GM12878 (cell line): Measurements from ENCODE around the gene ZNF148. TPM values are rescaled to one million over a fixed set of nuclear protein-coding genes. Genes with fewer than 3 reads are reported as not detected.

ENCODE experiments used
- ATAC-seq: fragments of 200-7000 bp; cut with Tn5 transposase; 3 replicates; pipeline ENCODE4 v1.9.1; 2020; ENCODE audit warnings: mild to moderate bottlenecking, moderate library complexity
- BruUV-seq: library from RNA; stranded (reverse); fragments of 400-500 nt; replicated peaks from 2 replicates; lab custom pipeline; 2021; lab: Mats Ljungman, UMichigan
- CTCF ChIA-PET: fragments of 300-600 bp; sonication (Branson Sonifier 250); formaldehyde crosslinking; extraction: SDS; loops from one replicate; lab custom pipeline; 2021; ENCODE audit warnings: inconsistent platforms; lab: Yijun Ruan, JAX
- POLR2A ChIA-PET: fragments of 350-600 bp; formaldehyde crosslinking; extraction: SDS; loops from one replicate; lab custom pipeline; 2021; ENCODE audit warnings: inconsistent platforms; lab: Charles Lee
- RAD21 ChIA-PET: fragments of 300-600 bp; sonication (Branson Sonifier 250); formaldehyde crosslinking; loops from one replicate; lab custom pipeline; 2023; ENCODE audit warnings: antibody characterized with exemption; ENCODE audit not compliant: unreplicated experiment; lab: Charles Lee
- SMC1A ChIA-PET: fragments of 300-600 bp; sonication (Branson Sonifier 250); formaldehyde crosslinking; loops from one replicate; lab custom pipeline; 2023; ENCODE audit not compliant: unreplicated experiment, uncharacterized antibody; lab: Charles Lee
- DNase-seq: peaks from one replicate; pipeline ENCODE4 v3.0.0-alpha.2; 2011; ENCODE audit warnings: low read depth, low spot score
- FAIRE-seq: peaks from 3 replicates; lab custom pipeline; 2011; peaks lifted over from hg19 to GRCh38; lab: Jason Lieb, UNC
- H2AFZ ChIP-seq: 2 replicates; pipeline ENCODE4 v1.6.0; 2011; ENCODE audit warnings: low read depth, low read length, control low read depth; ENCODE audit not compliant: control insufficient read depth
- H3K27ac ChIP-seq: 2 replicates; pipeline ENCODE4 v1.5.1; 2011; ENCODE audit warnings: control low read depth; ENCODE audit not compliant: control insufficient read depth, insufficient read depth
- H3K27me3 ChIP-seq, 2 experiments: replicated peaks in 1 of 2; 2 replicates each; pipeline versions ENCODE4 v1.6.0 to v1.6.1; 2011; ENCODE audit warnings: low read length in 1 of 2; ENCODE audit not compliant: control insufficient read depth in 2 of 2, insufficient read depth in 2 of 2
- H3K36me3 ChIP-seq, 2 experiments: 2 replicates each; pipeline ENCODE4 v1.5.1; 2011; ENCODE audit warnings: low read length in 1 of 2; ENCODE audit not compliant: control insufficient read depth in 2 of 2, insufficient read depth in 2 of 2
- H3K4me1 ChIP-seq: 2 replicates; pipeline ENCODE4 v1.6.1; 2011; ENCODE audit warnings: mild to moderate bottlenecking, low read length, moderate library complexity, mixed read lengths; ENCODE audit not compliant: control insufficient read depth, insufficient read depth
- H3K4me2 ChIP-seq: 2 replicates; pipeline ENCODE4 v1.6.0; 2011; ENCODE audit warnings: control low read depth; ENCODE audit not compliant: control insufficient read depth, insufficient read depth
- H3K4me3 ChIP-seq: fragments of 200-600 bp; sonication (generic); 2 replicates; pipeline ENCODE4 v1.5.1; 2016
- H3K79me2 ChIP-seq: 2 replicates; pipeline ENCODE4 v1.6.0; 2011; ENCODE audit warnings: low read length; ENCODE audit not compliant: control insufficient read depth, insufficient read depth
- H3K9ac ChIP-seq: 2 replicates; pipeline ENCODE4 v1.8.0; 2011; ENCODE audit warnings: low read length, control low read depth, mixed read lengths; ENCODE audit not compliant: control insufficient read depth, insufficient read depth
- H3K9me3 ChIP-seq: replicated peaks from 3 replicates; pipeline ENCODE4 v1.5.1; 2011; ENCODE audit warnings: mild to moderate bottlenecking, low read length; ENCODE audit not compliant: control insufficient read depth, insufficient read depth
- H4K20me1 ChIP-seq: 2 replicates; pipeline ENCODE4 v1.6.0; 2011; ENCODE audit not compliant: control insufficient read depth, insufficient read depth
- BCL11A ChIP-seq: IDR thresholded peaks from 2 replicates; pipeline ENCODE4 v1.6.1; 2011; ENCODE audit warnings: low read depth, low read length
- EP300 ChIP-seq, 2 experiments: fragments of 150-350 bp in 1 of 2; IDR thresholded peaks; 2 replicates each; pipeline ENCODE4 v1.6.1; 2011 to 2012; ENCODE audit warnings: low read depth in 2 of 2, low read length in 2 of 2, borderline replicate concordance in 1 of 2, improper control_type of control experiment in 1 of 2, inconsistent platforms in 1 of 2; ENCODE audit not compliant: control insufficient read depth in 1 of 2
- FOXM1 ChIP-seq: IDR thresholded peaks from 2 replicates; pipeline ENCODE4 v1.6.1; 2012; ENCODE audit warnings: low read depth, mild to moderate bottlenecking, inconsistent platforms, low read length, moderate library complexity
- HCFC1 ChIP-seq: fragments of 150-350 bp; IDR thresholded peaks from 2 replicates; pipeline ENCODE4 v1.6.1; 2014; ENCODE audit warnings: low read length
- LARP7 ChIP-seq: fragments of 450-650 bp; IDR thresholded peaks from 2 replicates; pipeline ENCODE4 v1.6.1; 2017; ENCODE audit warnings: mild to moderate bottlenecking
- MXI1 ChIP-seq: fragments of 150-350 bp; IDR thresholded peaks from 2 replicates; pipeline ENCODE4 v1.6.1; 2011; ENCODE audit warnings: low read depth, mild to moderate bottlenecking, inconsistent platforms, low read length, improper control_type of control experiment
- NR2C2 ChIP-seq: IDR thresholded peaks from 2 replicates; pipeline ENCODE4 v1.6.1; 2011; ENCODE audit warnings: borderline replicate concordance, low read depth; ENCODE audit not compliant: control insufficient read depth, insufficient read length
- NRF1 ChIP-seq: conservative IDR thresholded peaks from 2 replicates; pipeline ENCODE4 v1.6.1; 2011; ENCODE audit warnings: mild to moderate bottlenecking, low read depth, low read length, improper control_type of control experiment
- RB1 ChIP-seq: fragments of 450-650 bp; formaldehyde crosslinking; IDR thresholded peaks from 2 replicates; pipeline ENCODE4 v1.6.1; 2017; ENCODE audit warnings: mild to moderate bottlenecking, borderline replicate concordance
- SMAD1 ChIP-seq: fragments of 450-650 bp; IDR thresholded peaks from 2 replicates; pipeline ENCODE4 v1.6.1; 2018; ENCODE audit warnings: mild to moderate bottlenecking, low read depth; ENCODE audit not compliant: partially characterized antibody
- STAT1 ChIP-seq: fragments of 450-650 bp; conservative IDR thresholded peaks from 2 replicates; pipeline ENCODE4 v1.6.1; 2014; ENCODE audit warnings: antibody characterized with exemption, mild to moderate bottlenecking
- SUPT20H ChIP-seq: IDR thresholded peaks from 2 replicates; pipeline ENCODE4 v1.6.1; 2011; ENCODE audit warnings: low read depth, mild to moderate bottlenecking, low read length, moderate library complexity, borderline replicate concordance; ENCODE audit not compliant: control insufficient read depth
- TAF1 ChIP-seq: IDR thresholded peaks from 2 replicates; pipeline ENCODE4 v1.6.1; 2011; ENCODE audit warnings: mild to moderate bottlenecking, low read depth, low read length, borderline replicate concordance
- ZNF217 ChIP-seq: fragments of 450-650 bp; IDR thresholded peaks from 2 replicates; pipeline ENCODE4 v1.6.1; 2017; ENCODE audit warnings: antibody characterized with exemption, mild to moderate bottlenecking
- WGBS: methylation state at CpG from one replicate; pipeline ENCODE4 v1.1.6; 2016; ENCODE audit warnings: low lambda C conversion rate; ENCODE audit not compliant: insufficient replicate concordance, insufficient coverage; ENCODE audit errors: missing lambda C conversion rate; 5-methylcytosine and 5-hydroxymethylcytosine counted together
- in situ Hi-C: fragments of 300-500 bp; cut with MboI; formaldehyde crosslinking; loops from 9 replicates; pipeline ENCODE4 v1.14.3; 2018; ENCODE audit warnings: mixed read lengths
- intact Hi-C: fragments of 100-400 bp; cut with micrococcal nuclease; formaldehyde crosslinking; loops from one replicate; pipeline ENCODE4 v1.14.2; 2022; ENCODE audit not compliant: unreplicated experiment
- polyA plus RNA-seq, 11 experiments: library from polyadenylated mRNA; depleted of rRNA in 4 of 11; unstranded in 6 of 11; stranded (reverse) in 5 of 11; fragments of >200 nt; fragmentation: Nextera tagmentation in 4 of 11; fragmentation: Illumina TruSeq in 1 of 11; extraction: Ambion mirVana in 4 of 11; extraction: Trizol in 1 of 11; gene quantifications; 1 replicate in 1 of 11; 2 replicates in 10 of 11; pipeline versions ENCODE4 v1.2.1 to v1.2.3, GENCODE V29; 2011 to 2016; ENCODE audit warnings: inconsistent platforms in 2 of 11, missing spikeins in 2 of 11, low read depth in 1 of 11
- total RNA-seq, 4 experiments: library from RNA; depleted of rRNA in 3 of 4; stranded (reverse); fragments of >200 nt in 3 of 4; fragmentation: Illumina TruSeq in 1 of 4; extraction: Trizol in 1 of 4; gene quantifications; 2 replicates each; pipeline versions ENCODE4 v1.2.1 to v1.2.3, GENCODE V29; 2013 to 2021
- TF ChIP-seq, protein P1 (sequence below): IDR thresholded peaks from 2 replicates; pipeline ENCODE4 v1.6.1; 2011; ENCODE audit warnings: mild to moderate bottlenecking, low read depth, low read length, moderate library complexity; ENCODE audit not compliant: insufficient replicate concordance
- TF ChIP-seq, protein P2 (sequence below): fragments of 450-650 bp; IDR thresholded peaks from 2 replicates; pipeline ENCODE4 v1.6.1; 2017; ENCODE audit warnings: low read depth, mild to moderate bottlenecking, moderate library complexity
- TF ChIP-seq, protein P3 (sequence below): IDR thresholded peaks from 2 replicates; pipeline ENCODE4 v1.6.1; 2012; ENCODE audit warnings: low read depth, low read length, improper control_type of control experiment

The ZNF148 gene
- total and polyA plus RNA-seq, 10 of the 15 experiments (the other 5 are each of a cell fraction or from before 2014, with no cell fraction given) = 8.6 to 40.4 (median 26.7) TPM

DNA sequence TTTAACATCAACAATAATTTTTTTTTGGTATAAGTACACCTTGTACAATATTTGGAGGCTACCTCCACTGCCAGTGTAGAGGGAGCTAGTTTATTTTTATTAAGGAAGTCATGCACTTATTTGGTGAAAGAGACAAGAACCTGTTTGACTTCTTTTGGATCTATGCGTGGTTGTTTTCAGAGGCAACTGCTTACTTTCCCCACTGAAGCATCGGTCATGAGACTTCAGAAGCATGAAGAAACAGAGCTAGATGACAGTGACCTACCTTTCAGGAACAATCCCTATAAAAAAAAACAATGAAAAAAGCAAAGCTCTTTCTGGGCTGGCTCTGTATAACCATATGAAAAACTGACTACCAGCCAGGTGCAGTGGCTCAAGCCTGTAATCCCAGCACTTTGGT lies 20.0 kb upstream of the ZNF148 start:
- intact Hi-C loops = no loop called here
- no peak for DNase-seq
- Histone ChIP-seq H3K4me1 (no peaks in the 10 kb centered on the region), H3K27me3 (no peaks in the 10 kb centered on the region), H3K27ac (no peak overlapping the region), H2AFZ (no peak overlapping the region), H3K79me2 (no peaks in the 10 kb centered on the region), H3K36me3 (no peaks in the 10 kb centered on the region), H3K9me3 (no peaks in the 10 kb centered on the region; the same call in 2 of the 3 replicates), H3K9ac (no peak overlapping the region), H3K4me2 (no peak overlapping the region), H3K4me3 (no peak overlapping the region), H4K20me1 (no peaks in the 10 kb centered on the region)
- ChIA-PET RAD21 (no interaction called here), CTCF (interaction anchor here (1.0 to 1.1 kb wide), 2 partner anchors 14 to 43 kb away, joined by 3 read pairs; no protein-coding TSS in a partner anchor), POLR2A (no interaction called here), SMC1A (interaction anchor here (0.9 to 2.1 kb wide), 3 partner anchors 8 to 32 kb away, joined by 3 to 7 read pairs (median 3); no protein-coding TSS in a partner anchor)
- WGBS = 76% methylated on average over 2 of the region's 2 CpGs
- BruUV-seq = no TSS peak
- in situ Hi-C loops = no loop called here
- no peak for FAIRE-seq
- TF ChIP-seq TAF1 (no peak), RB1 (no peak), NRF1 (no peak), MXI1 (no peak), HCFC1 (no peak), SMAD1 (no peak), ZNF217 (no peak), LARP7 (no peak), BCL11A (no peak), SUPT20H (no peak), EP300 (IDR thresholded peaks at IDR 0.05; ENCODE audit: borderline replicate concordance in 1 of 2, control insufficient read depth in 1 of 2, low read depth in 2 of 2, low read length in 2 of 2) (no peak), STAT1 (no peak), FOXM1 (no peak), NR2C2 (no peak)
- TF ChIP-seq, protein P1, sequence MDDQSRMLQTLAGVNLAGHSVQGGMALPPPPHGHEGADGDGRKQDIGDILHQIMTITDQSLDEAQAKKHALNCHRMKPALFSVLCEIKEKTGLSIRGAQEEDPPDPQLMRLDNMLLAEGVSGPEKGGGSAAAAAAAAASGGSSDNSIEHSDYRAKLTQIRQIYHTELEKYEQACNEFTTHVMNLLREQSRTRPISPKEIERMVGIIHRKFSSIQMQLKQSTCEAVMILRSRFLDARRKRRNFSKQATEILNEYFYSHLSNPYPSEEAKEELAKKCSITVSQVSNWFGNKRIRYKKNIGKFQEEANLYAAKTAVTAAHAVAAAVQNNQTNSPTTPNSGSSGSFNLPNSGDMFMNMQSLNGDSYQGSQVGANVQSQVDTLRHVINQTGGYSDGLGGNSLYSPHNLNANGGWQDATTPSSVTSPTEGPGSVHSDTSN = no peak
- TF ChIP-seq, protein P2, sequence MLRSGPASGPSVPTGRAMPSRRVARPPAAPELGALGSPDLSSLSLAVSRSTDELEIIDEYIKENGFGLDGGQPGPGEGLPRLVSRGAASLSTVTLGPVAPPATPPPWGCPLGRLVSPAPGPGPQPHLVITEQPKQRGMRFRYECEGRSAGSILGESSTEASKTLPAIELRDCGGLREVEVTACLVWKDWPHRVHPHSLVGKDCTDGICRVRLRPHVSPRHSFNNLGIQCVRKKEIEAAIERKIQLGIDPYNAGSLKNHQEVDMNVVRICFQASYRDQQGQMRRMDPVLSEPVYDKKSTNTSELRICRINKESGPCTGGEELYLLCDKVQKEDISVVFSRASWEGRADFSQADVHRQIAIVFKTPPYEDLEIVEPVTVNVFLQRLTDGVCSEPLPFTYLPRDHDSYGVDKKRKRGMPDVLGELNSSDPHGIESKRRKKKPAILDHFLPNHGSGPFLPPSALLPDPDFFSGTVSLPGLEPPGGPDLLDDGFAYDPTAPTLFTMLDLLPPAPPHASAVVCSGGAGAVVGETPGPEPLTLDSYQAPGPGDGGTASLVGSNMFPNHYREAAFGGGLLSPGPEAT = no peak
- TF ChIP-seq, protein P3, sequence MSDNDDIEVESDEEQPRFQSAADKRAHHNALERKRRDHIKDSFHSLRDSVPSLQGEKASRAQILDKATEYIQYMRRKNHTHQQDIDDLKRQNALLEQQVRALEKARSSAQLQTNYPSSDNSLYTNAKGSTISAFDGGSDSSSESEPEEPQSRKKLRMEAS = no peak
- ATAC-seq = no peak
